VCaP (cell line): ENCODE measurements around the gene MYO16.

Source experiments
- H3K27ac ChIP-seq: fragments of 450-650 bp; 2 replicates; pipeline ENCODE4 v1.5.1; 2017
- CTCF ChIP-seq: fragments of 450-650 bp; conservative IDR thresholded peaks from 2 replicates; pipeline ENCODE4 v1.5.1; 2017; ENCODE audit warnings: mild to moderate bottlenecking, moderate library complexity

MYO16 gene

GRCh38 chr13:108609353-108609752 is 20.1 kb upstream of the MYO16 start:
- TF ChIP-seq CTCF, result peak; percentile 95
- no peak overlapping the region for H3K27ac ChIP-seq

GRCh38 chr13:108610507-108610906 is 18.9 kb upstream of the MYO16 start:
- TF ChIP-seq CTCF, result no peak
- H3K27ac ChIP-seq, result no peak overlapping the region

GRCh38 chr13:108615241-108615640 is 14.2 kb upstream of the MYO16 start:
- TF ChIP-seq CTCF, result no peak
- no peak overlapping the region for H3K27ac ChIP-seq

- TF ChIP-seq CTCF, result no peak
Observed at GRCh38 chr13:108618233-108618632, 11.2 kb upstream of the MYO16 start.

GRCh38 chr13:108621462-108621861 is 7.9 kb upstream of the MYO16 start:
- no peak for TF ChIP-seq CTCF
- no peak overlapping the region for H3K27ac ChIP-seq

More at GRCh38 chr13:108618233-108618632, 11.2 kb upstream of the MYO16 start:
- H3K27ac ChIP-seq, result no peak overlapping the region

GRCh38 chr13:108624108-108624507 is 5.3 kb upstream of the MYO16 start:
- TF ChIP-seq CTCF, result no peak
- no peak overlapping the region for H3K27ac ChIP-seq

GRCh38 chr13:108624979-108625378 is 4.4 kb upstream of the MYO16 start:
- TF ChIP-seq CTCF, result no peak
- no peak overlapping the region for H3K27ac ChIP-seq

- H3K27ac ChIP-seq, result no peak overlapping the region
- TF ChIP-seq CTCF, result no peak
Observed at GRCh38 chr13:108629988-108630387, 577 bp downstream of the MYO16 start.
